ENCODE data around the gene HIBADH. TPM values are rescaled to one million over a fixed set of nuclear protein-coding genes. Genes with fewer than 3 reads are reported as not detected.
A peak's percentile ranks its signal among the peaks of the same experiment; 100 is the strongest.

The HIBADH gene
- total and polyA plus RNA-seq, 2 donors (not counting 3 experiments of a cell fraction or from before 2014, with no cell fraction given) = 22.6 to 30.5 TPM

DNA sequence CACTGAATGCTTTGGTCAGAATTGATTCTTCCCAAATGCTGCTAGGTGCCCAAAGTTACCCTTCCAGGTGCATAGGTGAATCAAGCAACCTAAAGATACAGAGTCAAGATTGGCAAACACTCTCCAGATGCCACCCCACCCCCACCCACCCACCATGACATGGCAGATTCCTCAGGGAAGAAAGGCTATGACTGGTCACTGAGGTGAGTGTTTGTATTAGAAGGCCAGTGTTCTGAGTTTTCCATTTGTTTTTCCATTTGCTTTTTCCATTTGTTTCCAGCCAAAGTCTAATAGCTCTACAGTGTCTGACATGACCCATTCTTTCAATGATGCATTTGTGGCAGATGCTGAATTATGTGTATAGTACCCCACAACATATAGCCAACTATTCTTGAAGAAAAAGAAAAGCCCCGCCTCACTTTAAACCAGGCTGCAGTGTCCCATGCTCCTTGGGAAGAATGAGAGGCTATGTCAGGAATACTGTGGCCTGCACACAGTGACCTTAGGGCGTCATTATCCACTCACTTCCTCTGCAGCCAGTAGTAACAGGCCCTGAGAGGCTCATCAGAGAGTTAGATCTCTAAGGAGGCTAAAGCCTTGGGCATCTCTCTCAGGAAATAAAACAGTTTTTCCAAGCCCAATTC lies 16.1 kb upstream of the HIBADH start:
- no peak overlapping the region for H3K4me3 ChIP-seq (replicated peaks in 1 of 3; ENCODE audit: insufficient read depth in 1 of 3, low read depth in 1 of 3, low read length in 3 of 3)
- H3K9me3 ChIP-seq (replicated peaks; ENCODE audit: control insufficient read depth, insufficient read depth, low read length) = no peaks in the 10 kb centered on the region
- peak overlapping the region; percentile 49 for H2AFZ ChIP-seq (ENCODE audit: low read depth, low read length)
- no peaks in the 10 kb centered on the region for H3K27me3 ChIP-seq (ENCODE audit: control insufficient read depth in 2 of 2, insufficient read depth in 2 of 2, low read length in 2 of 2)
- dilution Hi-C loops (cut with MboI; ENCODE audit: extremely low pct_ligation_motif_present, low sequenced_read_pairs) (no loop called here), intact Hi-C loops (cut with micrococcal nuclease) (loop anchor here (1.0 to 5.0 kb wide), 3 partner anchors 15 to 71 kb away; no protein-coding TSS in a partner anchor)
- no peaks in the 10 kb centered on the region for H3K79me2 ChIP-seq (ENCODE audit: control insufficient read depth, insufficient read depth, low read length)
- peaks cover 22% of the 10 kb centered on the region for H3K4me1 ChIP-seq (ENCODE audit: control insufficient read depth, extremely low read depth, insufficient read depth, low read length)
- H3K9me1 ChIP-seq (replicated peaks; ENCODE audit: control insufficient read depth, extremely low read depth, insufficient read depth, low read length) = no peaks in the 10 kb centered on the region
- FAIRE-seq (peak; percentile 61), DNase-seq (ENCODE audit: low read depth, low spot score) (peak; percentile 27)
- no TSS peak for BruUV-seq (replicated peaks)
- peak overlapping the region; percentile 94 for H3K27ac ChIP-seq (ENCODE audit: insufficient read depth, low read depth, low read length)
- no peaks in the 10 kb centered on the region for H4K20me1 ChIP-seq (replicated peaks; ENCODE audit: control insufficient read depth, extremely low read depth, insufficient read depth, low read length)
- peak; percentile 27 for TF ChIP-seq GATA2 (IDR thresholded peaks at IDR 0.05; ENCODE audit: insufficient read depth, insufficient read length, low read depth, low read length)
- peak; percentile 16 for TF ChIP-seq FOS (IDR thresholded peaks at IDR 0.05; ENCODE audit: borderline replicate concordance, insufficient read depth, low read length)
- no peak for TF ChIP-seq JUN (IDR thresholded peaks at IDR 0.05; ENCODE audit: borderline replicate concordance, insufficient read depth, insufficient read length, low read depth)
- TF ChIP-seq, protein P1, sequence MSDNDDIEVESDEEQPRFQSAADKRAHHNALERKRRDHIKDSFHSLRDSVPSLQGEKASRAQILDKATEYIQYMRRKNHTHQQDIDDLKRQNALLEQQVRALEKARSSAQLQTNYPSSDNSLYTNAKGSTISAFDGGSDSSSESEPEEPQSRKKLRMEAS (IDR thresholded peaks at IDR 0.05; ENCODE audit: insufficient read depth, insufficient read length) = no peak
- ChIA-PET CTCF (interaction anchor here (1.0 to 1.8 kb wide), 7 partner anchors 8 to 483 kb away, joined by 3 to 8 read pairs (median 5); no protein-coding TSS in a partner anchor), POLR2A (interaction anchor here (0.6 kb wide), 1 partner anchor 23 kb away, joined by 5 read pairs; no protein-coding TSS in a partner anchor)
- no peaks in the 10 kb centered on the region for H3K36me3 ChIP-seq (ENCODE audit: control insufficient read depth in 2 of 2, extremely low read depth in 1 of 2, insufficient read depth in 2 of 2, low read length in 2 of 2)
- peak overlapping the region; percentile 53 for H3K9ac ChIP-seq (replicated peaks; ENCODE audit: extremely low read depth, insufficient read depth, low read length)
- H3K4me2 ChIP-seq (ENCODE audit: insufficient read depth, low read length) = peak overlapping the region; percentile 52

All from endothelial cell of umbilical vein (primary cell).